IPS-18a (cell line): ENCODE results near the gene WDR37.

ENCODE experiments used
- H3K27ac ChIP-seq: one replicate; pipeline ENCODE4 v1.5.1; 2013; ENCODE audit warnings: low read length
- H3K27me3 ChIP-seq: one replicate; pipeline ENCODE4 v1.6.1; 2013; ENCODE audit warnings: mild to moderate bottlenecking, low read length; ENCODE audit not compliant: control insufficient read depth, insufficient read depth
- H3K36me3 ChIP-seq: one replicate; pipeline ENCODE4 v1.6.1; 2013; ENCODE audit warnings: low read depth, low read length; ENCODE audit not compliant: control insufficient read depth
- H3K4me1 ChIP-seq: one replicate; pipeline ENCODE4 v1.6.1; 2013; ENCODE audit warnings: low read depth, low read length; ENCODE audit not compliant: control insufficient read depth
- H3K4me3 ChIP-seq: one replicate; pipeline ENCODE4 v1.5.1; 2013; ENCODE audit warnings: low read length
- H3K9ac ChIP-seq: one replicate; pipeline ENCODE4 v1.6.1; 2013; ENCODE audit warnings: mild to moderate bottlenecking, low read length, moderate library complexity
- H3K9me3 ChIP-seq: one replicate; pipeline ENCODE4 v1.6.1; 2013; ENCODE audit warnings: low read depth, low read length; ENCODE audit not compliant: control insufficient read depth

Gene WDR37

GRCh38 chr10:1175956-1176565 is 119.9 kb downstream of the WDR37 start:
- no peak overlapping the region for H3K27ac ChIP-seq
- no peaks in the 10 kb centered on the region for H3K4me1 ChIP-seq
- H3K9ac ChIP-seq: no peak overlapping the region
- H3K9me3 ChIP-seq: no peaks in the 10 kb centered on the region
- H3K36me3 ChIP-seq: no peaks in the 10 kb centered on the region
- no peak overlapping the region for H3K4me3 ChIP-seq
- H3K27me3 ChIP-seq: no peaks in the 10 kb centered on the region

GRCh38 chr10:1177936-1178335 is 121.8 kb downstream of the WDR37 start:
- H3K4me1 ChIP-seq: no peaks in the 10 kb centered on the region

GRCh38 chr10:1178506-1178905 is 122.3 kb downstream of the WDR37 start:
- Histone ChIP-seq H3K36me3 (no peaks in the 10 kb centered on the region), H3K4me1 (no peaks in the 10 kb centered on the region), H3K27ac (no peak overlapping the region), H3K9me3 (no peaks in the 10 kb centered on the region), H3K4me3 (no peak overlapping the region), H3K27me3 (no peaks in the 10 kb centered on the region), H3K9ac (no peak overlapping the region)

More at GRCh38 chr10:1177936-1178335, 121.8 kb downstream of the WDR37 start:
- no peaks in the 10 kb centered on the region for H3K36me3 ChIP-seq
- no peak overlapping the region for H3K9ac ChIP-seq
- H3K27me3 ChIP-seq: no peaks in the 10 kb centered on the region
- H3K9me3 ChIP-seq: no peaks in the 10 kb centered on the region
- H3K27ac ChIP-seq: no peak overlapping the region
- H3K4me3 ChIP-seq: no peak overlapping the region

GRCh38 chr10:1179346-1180070 is 123.3 kb downstream of the WDR37 start:
- Histone ChIP-seq H3K9me3 (no peaks in the 10 kb centered on the region), H3K4me1 (no peaks in the 10 kb centered on the region), H3K27me3 (no peaks in the 10 kb centered on the region), H3K36me3 (no peaks in the 10 kb centered on the region), H3K27ac (no peak overlapping the region), H3K4me3 (no peak overlapping the region), H3K9ac (no peak overlapping the region)

- Histone ChIP-seq H3K36me3 (no peaks in the 10 kb centered on the region), H3K27ac (no peak overlapping the region), H3K27me3 (no peaks in the 10 kb centered on the region), H3K4me3 (no peak overlapping the region), H3K9me3 (no peaks in the 10 kb centered on the region), H3K9ac (no peak overlapping the region), H3K4me1 (no peaks in the 10 kb centered on the region)
These were observed 124.0 kb downstream of the WDR37 start for GRCh38 chr10:1180071-1180730.

- H3K9ac ChIP-seq: no peak overlapping the region
- no peaks in the 10 kb centered on the region for H3K27me3 ChIP-seq
- H3K4me1 ChIP-seq: no peaks in the 10 kb centered on the region
- no peak overlapping the region for H3K4me3 ChIP-seq
- H3K9me3 ChIP-seq: no peaks in the 10 kb centered on the region
- H3K36me3 ChIP-seq: no peaks in the 10 kb centered on the region
- H3K27ac ChIP-seq: no peak overlapping the region
These were observed 124.7 kb downstream of the WDR37 start for GRCh38 chr10:1180836-1181235.
